Hypothalamus (tissue), 51 donors: ENCODE results near the gene PFKP.
"Not testable (repeated sequence)": the region's sequence is repeated elsewhere in the genome, so short reads cannot be mapped to it uniquely, and the experiment has no call there.

ENCODE experiments used
- DNase-seq, 51 donors: peaks; one replicate each; lab custom pipeline; 2025; lab: John Stamatoyannopoulos, UW

PFKP gene

DNA sequence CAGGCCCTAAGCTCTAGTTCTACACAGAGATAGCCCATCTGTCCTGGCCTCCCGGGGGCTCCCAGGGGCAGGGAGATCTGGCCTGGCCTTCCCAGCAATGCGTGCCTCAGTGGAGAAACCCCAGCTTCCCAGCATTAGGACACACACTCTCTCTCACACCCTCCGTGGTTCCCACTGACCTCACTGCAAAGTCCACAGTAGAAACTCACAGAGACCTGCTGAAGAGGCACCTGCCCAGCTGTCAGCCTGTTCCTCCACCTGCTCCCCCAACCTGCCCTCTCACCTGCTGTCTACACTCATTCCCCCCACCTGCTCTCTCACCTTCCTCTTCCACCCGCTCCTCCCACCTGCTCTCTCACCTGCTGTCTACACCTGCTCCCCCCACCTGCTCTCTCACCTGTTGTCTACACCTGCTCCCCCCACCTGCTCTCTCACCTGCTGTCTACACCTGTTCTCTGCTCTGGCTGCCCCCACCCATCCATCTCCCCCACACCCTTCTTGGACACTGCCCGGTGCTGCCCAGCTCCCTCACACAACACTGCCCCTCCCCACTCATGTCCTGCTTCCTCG is 21.1 kb upstream of the PFKP start:
- peak in 1 of 51 donors; percentile 50 for DNase-seq

- peak in 9 of 51 donors; percentile 9 to 26 (median 16) for DNase-seq
Observed at GRCh38 chr10:3046981-3047547, 20.3 kb upstream of the PFKP start.

GRCh38 chr10:3047596-3047995 is 19.8 kb upstream of the PFKP start:
- no peak for DNase-seq

GRCh38 chr10:3048119-3049019 is 19.0 kb upstream of the PFKP start:
- DNase-seq: peak in 22 of 51 donors; percentile 12 to 71 (median 41)

DNA sequence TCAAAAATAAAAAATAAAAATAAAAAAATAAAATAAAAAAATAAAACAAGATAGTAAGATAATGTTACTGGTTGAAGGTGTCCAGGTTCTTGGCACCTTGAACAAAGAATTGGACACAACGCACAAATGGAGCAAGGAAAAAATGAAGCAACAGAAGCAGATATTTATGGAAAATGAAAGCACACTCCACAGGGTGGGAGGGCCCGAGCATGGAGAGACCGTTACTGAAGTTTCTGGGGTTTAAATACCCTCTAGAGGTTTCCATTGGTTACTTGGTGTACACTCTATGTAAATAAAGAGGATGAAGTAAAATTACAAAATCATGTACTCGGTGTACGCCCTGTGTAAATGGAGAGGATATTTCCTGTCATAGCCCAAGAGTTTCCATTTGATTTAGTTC is 15.7 kb upstream of the PFKP start:
- DNase-seq: no peak

DNA sequence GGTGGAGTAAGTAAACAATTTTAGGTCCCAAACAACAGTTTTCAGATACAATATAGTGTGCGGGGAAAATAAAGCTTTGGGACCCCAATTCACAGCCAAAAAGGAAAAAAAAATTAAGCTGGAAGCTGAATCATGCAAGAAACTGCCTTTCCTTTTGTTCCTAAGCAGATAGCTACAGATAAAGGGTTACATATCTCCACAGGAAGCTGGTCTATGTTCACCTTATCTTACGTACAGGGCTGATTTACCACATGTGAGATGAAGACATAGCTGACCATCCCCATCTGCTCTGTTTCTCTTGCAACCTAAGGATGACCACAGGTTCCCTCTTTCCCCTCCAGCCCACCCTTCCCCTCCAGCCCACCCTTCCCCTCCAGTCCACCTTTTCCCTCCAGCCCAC is 14.2 kb upstream of the PFKP start:
- DNase-seq: no peak

GRCh38 chr10:3054183-3054850 is 13.0 kb upstream of the PFKP start:
- peak in 1 of 51 donors; percentile 42 for DNase-seq

GRCh38 chr10:3054851-3055199 is 12.5 kb upstream of the PFKP start:
- no peak for DNase-seq

DNA sequence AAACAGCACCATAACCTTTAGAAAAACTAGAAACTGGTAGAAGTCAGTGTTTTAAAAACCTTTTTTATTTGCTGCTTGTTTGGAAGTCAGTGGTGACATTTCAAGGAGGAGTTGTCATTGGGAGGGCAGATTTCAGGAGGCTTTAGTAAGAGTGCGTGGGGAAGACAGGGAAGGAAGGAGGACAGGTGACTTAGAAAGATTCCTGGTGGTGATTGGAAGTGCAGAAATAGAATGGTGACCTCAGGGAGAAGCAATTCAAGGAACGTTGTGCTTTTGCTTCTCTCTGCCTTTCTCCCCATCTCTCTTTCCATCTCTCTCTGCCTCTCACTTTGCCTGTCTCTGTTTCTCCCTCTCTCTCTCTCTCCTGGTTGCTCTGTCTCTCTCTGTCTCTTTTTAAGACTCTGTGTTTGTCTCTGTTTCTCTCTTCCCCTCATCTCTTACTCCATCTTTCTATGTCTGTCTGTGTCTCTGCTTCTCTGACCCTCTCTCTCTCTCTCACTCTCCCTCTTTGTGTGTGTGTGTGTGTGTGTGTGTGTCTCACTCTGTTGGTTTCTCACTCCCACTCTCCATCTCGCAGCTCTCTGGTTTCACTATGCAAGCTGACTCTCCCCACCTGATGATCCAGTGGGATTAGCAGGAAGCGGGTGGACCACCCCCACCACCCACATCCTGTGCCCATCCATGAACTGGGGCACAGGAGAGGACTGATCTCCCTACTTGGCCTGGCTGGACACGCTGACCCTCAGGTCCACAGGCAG is 10.9 kb upstream of the PFKP start:
- DNase-seq: no peak

GRCh38 chr10:3057946-3058345 is 9.4 kb upstream of the PFKP start:
- no peak for DNase-seq

DNA sequence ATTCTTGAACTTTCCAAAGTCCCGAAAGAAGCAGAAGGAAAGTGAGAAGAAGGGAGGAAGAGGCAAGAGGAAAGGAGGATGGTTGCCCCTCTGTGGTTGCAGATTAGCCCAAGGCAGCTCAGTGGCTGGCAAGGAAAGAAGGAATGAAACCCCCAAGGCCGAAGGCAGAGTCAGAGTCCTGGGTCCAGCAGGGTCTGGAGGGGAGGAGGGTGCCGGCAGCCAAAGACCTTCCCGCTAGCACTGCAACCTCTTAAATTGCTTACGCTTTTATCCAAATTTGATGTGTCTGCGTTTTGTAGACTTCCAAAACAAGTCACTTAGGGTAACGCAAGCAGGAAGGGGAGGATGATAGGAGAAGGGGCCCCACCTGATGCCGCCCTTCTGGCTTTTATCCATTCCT is 7.4 kb upstream of the PFKP start:
- DNase-seq: no peak

- DNase-seq: no peak
Observed at GRCh38 chr10:3060481-3060889, 6.9 kb upstream of the PFKP start.

DNA sequence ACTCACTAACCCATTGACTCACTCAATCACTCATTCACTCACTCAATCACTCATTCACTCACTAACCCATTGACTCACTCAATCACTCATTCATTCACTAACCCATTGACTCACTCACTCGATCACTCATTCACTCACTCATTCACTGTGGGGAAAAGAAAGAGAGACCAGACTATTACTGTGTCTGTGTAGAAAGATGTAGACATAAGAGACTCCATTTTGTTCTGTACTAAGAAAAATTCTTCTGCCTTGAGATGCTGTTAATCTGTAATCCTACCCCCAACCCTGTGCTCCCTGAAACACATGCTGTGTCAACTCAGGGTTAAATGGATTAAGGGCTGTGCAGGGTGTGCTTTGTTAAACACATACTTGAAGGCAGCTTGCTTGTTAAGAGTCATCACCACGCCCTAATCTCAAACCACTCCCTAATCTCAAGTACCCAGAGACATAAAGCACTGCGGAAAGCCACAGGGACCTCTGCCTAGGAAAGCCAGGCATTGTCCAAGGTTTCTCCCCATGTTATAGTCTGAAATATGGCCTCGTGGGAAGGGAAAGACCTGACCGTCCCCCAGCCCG is 5.9 kb upstream of the PFKP start:
- DNase-seq: not testable (repeated sequence)

- DNase-seq: no peak
Observed at GRCh38 chr10:3062502-3063186, 4.7 kb upstream of the PFKP start.

DNA sequence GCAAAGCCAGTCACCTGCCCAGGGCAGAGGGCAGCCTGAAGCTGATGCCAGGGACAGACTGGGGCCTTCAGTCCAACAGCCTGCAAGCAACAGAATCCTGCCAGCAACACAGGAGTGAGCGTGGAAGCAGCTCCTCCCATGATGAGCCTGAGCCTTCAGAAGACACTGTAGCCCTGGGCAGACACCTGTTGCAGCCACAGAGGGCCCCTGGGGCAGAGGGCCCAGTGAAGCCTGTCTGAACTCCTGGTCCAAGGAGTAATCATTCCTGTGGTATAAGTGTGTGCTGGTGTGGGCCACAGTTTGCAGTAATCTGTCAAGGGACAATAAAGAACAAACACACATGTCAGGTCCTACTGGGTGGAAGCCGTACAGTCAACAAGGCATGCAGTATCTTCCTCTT is 2.9 kb upstream of the PFKP start:
- DNase-seq: no peak

DNA sequence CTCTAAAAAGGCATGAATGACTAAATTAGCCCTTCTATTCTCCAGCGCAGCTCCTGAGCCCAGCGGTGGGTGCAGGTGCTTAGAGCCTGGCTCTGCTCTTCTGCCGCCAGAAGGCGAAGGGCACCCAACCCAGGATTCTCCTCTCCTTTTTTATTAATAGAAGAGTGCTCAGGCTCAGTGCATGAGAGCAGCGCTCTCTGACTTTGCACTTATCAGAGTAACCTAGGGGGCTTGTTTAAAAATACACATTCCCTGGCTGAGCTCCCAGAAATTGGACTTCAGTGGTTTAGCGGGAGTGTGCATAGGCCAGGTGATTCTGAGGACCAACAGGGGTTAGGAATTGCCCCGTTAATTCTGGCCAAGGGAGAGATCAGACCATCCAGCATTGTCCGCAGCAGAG is 1.7 kb upstream of the PFKP start:
- DNase-seq: no peak

DNA sequence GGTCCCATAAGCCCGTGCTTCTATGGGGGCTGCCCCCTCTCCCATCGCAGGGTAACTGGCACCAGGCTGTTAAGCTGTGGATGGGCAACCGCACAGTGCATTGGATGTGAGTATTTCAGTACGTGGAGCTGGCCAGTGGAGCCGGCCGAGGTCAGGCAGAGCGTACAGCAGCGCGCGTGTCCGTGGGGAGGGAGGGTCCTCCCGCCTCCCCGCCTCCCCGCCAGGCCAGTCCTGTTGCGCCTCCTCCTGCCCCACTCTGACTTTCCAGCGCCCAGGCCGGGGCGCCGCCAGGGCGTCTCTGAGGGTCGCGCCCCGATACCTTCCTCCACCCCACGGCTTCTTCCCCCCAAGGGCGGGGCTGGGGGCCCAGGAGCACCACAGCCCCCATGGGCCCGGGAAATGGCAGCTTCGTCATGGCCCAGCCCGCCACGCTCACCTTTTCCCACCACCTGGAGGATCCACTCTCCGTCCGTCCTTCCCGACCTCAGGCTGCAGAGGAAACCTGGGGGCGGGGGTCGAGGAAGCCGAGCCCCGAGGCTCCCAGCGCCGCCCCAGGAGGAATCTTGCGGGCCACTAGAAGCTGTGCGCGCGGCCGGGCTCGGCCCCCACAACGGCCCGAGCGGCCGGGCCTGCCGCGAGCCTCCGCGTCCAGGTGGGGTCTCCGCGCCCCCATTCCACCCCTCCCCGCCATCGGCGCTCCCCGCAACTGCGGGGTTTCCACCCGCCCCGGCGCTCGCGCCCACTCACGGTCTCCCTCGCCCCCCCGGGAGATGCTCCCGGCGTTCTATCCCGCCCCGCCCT is 831 bp upstream of the PFKP start:
- peak in 16 of 51 donors; percentile 18 to 47 (median 30) for DNase-seq

DNA sequence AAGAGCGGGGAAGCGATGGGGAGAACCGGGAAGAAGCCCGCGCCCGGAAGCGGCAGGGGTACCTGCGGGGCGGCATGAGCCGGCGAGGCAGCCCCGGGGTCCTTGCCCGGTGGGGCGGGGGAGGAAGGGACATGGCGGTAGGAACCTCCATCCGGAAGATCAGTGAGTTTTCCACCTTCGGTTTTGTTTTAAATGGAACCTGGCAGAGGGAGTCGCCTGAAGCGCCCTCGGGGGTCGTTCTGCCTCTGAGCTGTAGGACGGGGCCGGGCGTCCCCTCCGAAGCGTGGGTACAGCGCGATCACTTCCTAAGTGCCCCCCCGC is 471 bp downstream of the PFKP start:
- peak in 1 of 51 donors; percentile 56 for DNase-seq
